HG02970 (cell line): ENCODE results near the gene ARID4B.
A peak's percentile ranks its signal among the peaks of the same experiment; 100 is the strongest.
"Not testable (repeated sequence)": the region's sequence is repeated elsewhere in the genome, so short reads cannot be mapped to it uniquely, and the experiment has no call there.

Source experiments
- ATAC-seq: cut with Tn5 transposase; IDR thresholded peaks from one replicate; pipeline ENCODE4 v1.9.1; 2021; ENCODE audit warnings: mild to moderate bottlenecking, moderate library complexity, moderate number of reproducible peaks; ENCODE audit not compliant: unreplicated experiment, low FRiP score

Gene ARID4B

DNA sequence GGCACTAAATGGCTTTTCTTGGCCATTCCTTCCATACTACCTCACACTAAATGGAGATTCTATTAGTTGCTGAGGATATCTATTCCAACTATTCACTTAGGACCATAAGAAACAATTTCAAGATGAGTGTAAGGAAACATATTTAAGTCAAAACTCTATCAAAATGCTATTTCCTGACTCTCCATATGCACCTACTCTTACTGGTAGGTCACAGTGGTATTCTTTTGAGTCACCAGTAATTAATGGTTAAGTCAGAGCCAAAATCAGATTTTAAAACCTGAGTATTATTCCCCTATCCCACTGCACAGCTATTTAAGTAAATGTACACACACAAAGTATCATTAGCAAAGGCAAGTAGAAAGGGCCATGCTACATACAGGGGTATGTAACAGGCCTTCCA, 50.3 kb downstream of the ARID4B start:
- ATAC-seq: no peak

DNA sequence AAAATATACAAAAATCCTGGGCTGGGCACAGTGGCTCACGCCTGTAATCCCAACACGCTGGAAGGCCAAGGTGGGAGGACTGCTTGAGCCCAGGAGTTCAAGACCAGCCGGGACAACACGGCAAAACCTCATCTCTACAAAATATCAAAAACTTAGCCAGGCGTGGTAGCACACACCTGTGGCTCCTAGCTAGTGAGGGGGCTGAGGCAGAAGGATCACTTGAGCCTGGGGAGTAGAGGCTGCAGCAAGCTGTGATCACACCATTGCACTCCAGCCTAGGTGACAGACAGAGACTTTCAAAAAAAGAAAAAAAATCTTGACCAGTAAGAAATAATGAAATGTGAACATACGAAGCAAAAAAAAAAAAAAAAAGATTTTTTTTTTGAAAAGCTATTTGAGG, 52.1 kb downstream of the ARID4B start:
- ATAC-seq: no peak

DNA sequence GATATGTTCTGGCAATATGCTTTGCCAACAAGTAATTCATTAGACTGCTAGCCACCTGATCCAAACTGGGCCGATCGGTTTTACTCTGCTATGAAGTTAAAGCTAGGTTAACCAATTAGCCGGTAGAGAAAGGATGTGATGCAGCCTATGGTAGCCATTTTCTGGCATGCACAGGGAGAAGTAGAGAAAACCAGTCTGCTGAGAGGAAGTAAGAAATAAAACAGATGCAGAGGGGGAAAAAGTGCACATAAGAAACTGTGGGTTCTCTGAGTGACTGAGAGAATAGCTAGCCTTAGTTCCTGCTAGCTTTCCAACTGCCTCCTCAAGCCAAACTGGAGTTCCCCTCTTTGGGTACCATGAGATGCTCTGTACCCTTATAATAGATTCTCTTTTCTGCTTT, 52.8 kb downstream of the ARID4B start:
- ATAC-seq: peak; percentile 54

DNA sequence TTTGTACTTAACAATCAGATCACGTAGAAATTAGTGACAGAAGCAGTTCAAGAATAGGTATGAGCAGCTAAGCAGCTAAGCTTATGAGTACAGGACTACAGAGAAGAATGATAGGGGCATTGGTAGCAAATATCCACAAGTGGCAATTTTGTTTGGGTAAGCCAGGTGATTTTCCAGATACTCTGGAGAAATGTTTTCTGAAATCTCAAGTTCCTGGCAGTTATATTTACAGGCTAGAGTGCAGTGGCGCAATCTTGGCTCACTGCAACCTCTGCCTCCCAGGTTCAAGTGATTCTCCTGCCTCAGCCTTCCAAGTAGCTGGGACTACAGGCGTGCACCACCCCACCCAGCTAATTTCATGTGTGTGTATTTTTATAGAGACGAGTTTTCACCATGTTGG, 55.1 kb downstream of the ARID4B start:
- no peak for ATAC-seq

DNA sequence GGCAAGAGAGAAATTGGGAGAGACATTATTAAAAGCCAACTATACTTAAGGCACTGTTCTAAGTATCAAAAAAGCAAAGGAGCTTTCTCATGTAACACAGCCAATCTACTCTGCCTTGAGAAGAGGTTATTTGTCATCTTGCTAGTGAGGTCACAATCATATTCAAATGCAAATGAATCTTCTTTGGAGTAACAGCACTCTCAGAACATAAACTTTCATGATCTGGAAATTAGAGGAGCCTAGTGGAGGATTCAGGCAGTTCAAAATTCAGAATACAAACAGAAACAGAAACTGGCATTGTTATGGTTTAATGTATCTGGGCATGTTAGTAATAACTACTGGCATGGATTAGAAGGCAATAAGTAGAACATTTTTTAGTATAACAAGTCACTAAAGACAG, 57.4 kb downstream of the ARID4B start:
- no peak for ATAC-seq

DNA sequence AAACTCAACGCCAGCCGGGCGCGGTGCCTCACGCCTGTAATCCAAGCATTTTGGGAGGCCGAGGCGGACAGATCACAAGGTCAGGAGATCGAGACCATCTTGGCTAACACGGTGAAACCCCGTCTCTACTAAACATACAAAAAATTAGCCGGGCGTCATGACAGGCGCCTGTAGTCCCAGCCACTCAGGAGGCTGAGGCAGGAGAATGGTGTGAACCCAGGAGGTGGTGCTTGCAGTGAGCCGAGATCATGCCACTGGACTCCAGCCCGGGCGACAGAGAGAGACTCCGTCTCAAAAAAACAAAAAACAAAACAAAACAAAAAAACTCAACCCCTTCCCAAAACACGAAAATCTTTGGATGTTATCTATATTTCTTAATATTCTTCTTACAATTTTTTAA, 58.0 kb downstream of the ARID4B start:
- not testable (repeated sequence) for ATAC-seq

DNA sequence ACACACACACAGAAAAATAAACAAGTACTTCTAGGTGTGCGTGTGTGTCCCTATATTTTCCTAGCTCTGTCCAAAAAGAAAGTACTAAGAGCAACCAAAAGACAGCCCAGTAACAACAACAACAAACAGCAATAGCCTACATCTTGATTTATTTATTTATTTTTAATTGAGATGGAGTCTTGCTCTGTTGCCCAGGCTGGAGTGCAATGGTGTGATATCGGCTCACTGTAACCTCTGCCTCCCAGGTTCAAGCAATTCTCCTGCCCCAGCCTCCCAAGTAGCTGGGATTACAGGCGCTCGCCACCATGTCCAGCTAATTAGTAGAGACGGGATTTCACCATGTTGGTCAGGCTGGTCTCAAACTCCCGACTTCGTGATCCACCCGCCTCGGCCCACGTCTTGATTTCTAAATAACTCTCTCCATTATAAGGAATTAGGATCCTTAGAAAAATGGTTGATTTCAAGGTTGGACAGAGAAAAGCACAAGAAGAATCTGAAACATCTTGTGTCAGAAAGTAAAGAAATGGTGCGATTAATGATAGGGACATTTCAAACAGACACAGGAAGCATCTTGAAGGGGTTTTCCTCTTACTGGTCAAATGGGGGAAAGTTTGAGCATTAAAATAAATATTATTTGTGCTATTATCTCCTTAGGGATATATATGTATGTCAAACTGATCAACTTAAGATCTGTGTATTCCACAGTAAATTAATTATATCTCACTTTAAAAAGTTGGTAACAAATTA, 59.4 kb downstream of the ARID4B start:
- ATAC-seq: no peak

DNA sequence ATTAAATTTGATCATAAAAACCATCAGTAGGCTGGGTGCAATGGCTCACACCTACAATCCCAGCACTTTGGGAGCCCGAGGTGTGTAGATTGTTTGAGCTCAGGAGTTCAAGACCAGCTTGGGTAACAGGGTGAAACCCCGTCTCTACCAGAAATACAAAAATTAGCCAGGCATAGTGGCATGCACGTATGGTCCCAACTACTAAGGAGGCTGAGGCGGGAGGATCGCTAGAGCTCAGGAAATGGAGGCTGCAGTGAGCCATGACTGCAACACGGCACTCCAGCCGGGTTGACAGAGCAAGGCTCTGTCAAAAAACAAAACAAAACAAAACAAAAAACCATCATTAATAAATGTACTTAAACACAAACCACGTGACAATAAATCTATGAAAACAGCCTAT, 61.0 kb downstream of the ARID4B start:
- ATAC-seq: no peak

DNA sequence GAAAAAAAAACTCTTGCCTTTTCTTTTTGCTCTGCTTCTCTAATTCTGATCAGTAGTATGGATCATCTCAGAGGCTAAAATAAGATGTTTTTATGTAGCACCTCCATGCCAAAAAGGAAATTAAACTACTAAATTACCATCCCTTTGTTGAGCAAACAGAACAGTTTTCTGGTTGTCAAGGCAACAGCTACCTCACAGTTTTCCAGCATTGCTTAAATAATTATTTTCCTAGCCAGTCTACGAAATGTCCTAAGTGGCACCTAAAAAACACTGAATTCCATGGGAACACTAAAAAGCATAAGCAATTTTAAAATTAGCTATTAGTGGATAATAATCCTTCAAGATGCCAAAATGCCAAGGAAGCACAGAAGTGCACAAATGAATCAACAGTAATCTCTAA, 61.7 kb downstream of the ARID4B start:
- ATAC-seq: no peak

DNA sequence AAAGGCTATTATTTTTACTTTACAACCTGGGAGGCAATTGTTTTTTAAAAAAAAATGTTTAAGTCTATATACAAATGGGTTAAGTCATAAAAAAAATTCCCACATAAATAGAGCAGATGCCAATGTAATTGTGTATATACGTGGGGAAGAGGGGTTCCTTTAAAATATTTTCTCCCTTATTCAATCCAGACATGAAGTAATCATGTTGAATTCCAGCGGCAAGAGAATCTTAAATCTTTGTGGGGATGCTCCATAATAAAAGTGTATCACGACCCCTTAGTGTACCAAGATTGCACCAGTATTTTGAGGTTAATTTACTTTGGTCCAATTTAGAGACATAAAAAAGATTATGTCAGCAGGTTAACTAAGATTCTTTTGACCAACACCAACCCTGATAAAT, 62.1 kb downstream of the ARID4B start:
- no peak for ATAC-seq

DNA sequence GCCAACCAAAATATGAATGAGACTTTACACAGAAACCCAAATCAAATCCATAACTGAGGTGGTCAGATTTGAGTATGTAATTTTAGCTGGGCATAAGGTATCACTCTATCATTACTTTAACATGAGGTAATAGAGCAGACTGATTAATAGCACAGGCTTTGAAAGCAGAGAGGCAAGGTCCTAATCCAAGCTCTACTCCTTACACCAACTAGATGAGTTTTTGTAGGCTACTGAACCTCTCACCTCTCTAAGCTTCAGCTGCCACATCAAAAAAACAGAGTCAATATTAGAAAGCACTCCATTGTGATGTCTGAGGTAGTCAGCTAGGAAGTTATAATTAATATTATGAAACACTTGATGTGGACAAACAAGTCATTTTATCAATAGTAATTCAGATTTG, 63.7 kb downstream of the ARID4B start:
- ATAC-seq: no peak

DNA sequence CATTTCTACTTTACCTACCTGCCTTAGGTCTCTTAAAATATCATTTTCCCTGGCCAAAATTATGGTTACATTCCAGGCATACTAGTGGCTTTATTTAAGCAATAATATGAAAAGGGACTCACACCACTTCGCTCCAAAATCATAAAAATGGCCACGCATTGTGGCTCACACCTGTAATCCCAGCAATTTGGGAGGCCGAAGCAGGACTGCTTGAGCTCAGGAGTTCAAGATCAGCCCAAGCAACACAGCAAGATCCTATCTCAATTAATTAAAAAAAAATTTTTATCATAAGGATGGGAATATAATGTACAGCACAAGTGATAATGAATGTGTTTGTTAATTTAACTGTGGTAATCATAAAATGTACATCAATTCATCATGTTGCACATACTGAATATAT, 65.4 kb downstream of the ARID4B start:
- ATAC-seq: no peak

DNA sequence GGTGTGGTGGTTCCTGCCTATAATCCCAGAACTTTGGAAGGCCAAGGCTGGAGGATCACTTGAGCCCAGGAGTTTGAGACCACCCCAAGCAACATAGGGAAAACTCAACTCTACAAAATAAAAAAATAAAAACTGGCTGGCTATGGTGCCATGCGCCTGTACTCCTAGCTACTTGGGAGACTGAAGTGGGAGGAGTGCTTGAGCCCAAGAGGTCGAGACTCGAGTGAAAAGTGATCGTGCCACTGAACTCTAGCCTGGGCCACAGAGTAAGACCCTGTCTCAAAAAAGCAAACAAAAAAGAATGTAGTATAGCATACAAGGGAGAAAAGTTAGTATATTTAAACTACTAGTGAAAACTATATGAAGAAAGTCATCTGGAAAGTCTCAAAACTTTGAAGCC, 66.7 kb downstream of the ARID4B start:
- ATAC-seq: no peak

DNA sequence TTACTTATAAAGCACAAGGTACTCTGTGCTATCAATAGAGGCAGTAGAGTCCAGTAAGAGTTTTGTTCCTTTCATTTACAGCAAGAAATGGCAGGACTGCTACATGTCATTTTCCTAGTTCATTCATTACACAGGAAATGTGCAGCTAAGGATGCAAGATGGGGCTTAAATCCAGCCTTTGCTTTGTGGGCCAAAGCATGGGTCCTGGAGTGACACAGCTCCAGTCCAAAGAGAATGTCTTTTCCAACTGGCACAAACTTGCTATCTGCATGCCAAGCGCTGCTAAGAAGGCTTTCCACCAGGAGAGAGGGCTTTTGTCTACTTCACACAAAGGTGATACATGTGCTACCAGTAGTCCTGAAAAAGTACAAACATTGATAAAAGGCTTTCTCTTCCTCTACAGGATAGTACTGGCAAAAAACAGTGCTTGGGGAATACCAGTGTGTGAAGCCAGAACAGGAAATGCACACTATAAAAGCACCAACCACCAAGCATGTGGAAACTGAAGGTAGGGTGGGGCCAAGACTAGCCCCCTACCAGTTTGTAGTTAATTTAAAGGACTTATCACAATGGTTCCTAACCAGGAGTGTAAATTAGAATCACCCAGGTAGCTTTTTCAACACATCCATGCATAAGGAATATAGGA, 68.7 kb downstream of the ARID4B start:
- no peak for ATAC-seq

DNA sequence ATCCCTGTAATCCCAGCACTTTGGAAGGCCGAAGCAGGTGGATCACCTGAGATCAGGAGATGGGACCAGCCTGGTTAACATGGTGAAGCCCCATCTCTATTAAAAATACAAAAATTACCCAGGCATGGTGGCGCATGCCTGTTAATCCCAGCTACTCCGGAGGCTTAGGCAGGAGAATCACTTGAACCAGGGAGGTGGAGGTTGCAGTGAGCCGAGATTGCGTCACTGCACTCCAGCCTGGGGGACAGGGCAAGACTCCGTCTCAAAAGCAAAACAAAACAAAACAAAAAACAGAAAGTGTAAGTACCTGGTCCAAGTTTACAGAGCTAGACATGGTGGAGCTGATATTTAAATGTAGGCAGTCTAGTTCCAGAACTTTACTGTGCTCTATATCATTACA, 69.9 kb downstream of the ARID4B start:
- ATAC-seq: not testable (repeated sequence)

DNA sequence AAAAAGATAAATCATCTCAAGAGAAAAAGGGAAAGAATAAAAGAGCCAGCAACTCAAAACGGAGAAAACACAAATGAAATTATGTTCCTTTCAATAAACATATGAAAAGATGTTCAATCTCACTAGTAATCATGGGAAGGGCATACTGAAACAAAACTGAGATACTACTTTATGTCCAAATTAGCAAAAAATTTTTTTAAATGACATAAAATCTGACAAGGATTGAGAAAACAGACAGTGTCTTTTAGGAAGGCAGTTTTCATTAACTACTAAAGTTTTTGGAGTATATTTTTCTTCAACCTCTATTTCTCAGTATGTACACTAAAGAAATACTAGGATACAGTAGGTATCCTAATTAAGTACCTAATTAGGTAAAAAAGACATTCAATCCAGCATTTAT, 73.3 kb downstream of the ARID4B start:
- no peak for ATAC-seq

DNA sequence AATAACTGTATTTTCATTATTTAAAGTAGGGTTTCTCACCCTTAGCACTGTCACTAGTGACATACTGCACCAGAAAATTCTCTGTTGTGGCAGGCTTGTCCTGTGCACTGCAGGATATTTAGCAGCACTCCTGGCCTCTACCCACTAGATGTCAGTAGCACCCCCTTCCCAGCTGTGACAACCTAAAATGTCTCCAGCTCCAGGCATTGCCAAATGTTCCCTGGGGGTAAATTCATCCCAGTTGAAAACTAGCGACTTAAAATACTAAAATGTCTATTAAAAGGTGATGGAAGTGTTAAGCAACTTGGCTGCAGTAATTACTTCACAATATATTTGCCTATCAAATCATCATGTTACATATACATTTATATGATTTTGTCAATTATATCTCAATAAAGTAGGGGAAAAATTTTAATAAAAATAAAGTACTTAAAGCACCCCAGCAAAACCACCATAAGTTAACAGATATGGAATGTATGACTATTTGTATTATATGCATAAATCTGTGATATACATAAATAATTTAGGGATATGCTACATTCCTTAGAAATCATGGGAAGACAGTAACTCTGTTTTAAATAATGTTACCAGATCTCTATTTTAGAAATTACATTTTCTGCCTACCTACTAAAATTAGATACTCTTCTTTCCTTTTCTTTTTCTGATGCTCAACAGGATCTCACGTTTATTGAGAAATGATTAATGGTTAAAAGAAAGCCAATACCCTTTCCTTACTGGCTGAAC, 74.6 kb downstream of the ARID4B start:
- ATAC-seq: no peak

DNA sequence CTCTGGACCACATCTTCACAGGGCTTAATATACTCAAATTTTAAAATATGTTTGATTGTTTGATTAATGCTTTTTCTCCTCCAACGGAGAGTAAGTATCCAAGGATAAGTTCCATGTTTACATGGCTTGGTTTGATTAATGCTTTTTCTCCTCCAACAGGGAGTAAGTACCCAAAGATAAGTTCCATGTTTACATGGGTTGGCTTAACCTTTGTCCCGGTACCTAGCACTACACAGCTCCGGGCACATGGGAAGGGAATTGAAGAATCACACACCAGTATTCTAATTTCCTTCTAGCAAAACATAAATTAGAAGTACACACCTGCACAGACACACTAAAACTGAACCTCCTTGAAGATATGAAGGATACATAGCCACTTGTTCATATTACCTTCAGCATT, 77.5 kb downstream of the ARID4B start:
- ATAC-seq: no peak

DNA sequence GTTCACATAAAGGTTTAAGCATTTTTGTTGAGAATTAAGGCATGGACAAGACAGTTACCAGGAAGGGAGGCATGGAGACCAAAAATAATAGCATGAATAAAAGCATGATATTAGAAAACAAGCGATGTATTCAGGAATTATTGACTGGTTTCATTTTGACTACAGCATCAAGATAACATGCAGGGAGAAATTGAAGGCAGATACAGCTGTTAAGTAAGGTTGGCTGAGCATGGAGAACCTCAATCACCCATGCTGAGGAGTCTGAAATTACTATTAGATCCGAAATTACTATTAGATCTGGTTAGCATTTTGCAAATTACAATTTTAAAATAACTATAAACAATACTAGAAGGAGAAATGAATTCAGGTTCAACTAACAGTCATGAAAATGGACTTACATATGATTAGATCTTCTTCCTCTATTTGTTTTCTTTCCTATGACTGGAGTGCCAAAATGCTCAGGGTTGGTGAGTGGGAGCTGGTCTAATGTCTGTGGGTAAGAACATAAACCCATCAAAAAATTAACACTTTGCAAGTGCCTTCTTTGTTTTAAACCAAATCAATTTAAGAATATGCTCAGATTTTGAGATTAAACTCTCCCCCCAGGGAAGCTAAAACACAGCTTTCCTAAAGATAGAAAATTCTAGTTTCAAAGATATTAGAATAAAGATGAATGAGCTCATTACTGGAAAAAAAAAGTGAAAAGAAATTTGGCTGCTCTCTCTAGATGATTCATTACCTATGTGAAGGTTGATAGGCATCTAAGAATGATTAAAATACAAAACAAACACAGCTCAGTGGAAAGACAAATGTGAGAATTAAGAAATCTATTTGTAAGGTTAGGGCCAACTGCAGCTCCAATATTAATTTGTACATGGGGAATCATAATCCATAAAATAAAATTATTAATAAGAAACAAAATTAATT, 81.7 kb downstream of the ARID4B start:
- ATAC-seq: no peak

DNA sequence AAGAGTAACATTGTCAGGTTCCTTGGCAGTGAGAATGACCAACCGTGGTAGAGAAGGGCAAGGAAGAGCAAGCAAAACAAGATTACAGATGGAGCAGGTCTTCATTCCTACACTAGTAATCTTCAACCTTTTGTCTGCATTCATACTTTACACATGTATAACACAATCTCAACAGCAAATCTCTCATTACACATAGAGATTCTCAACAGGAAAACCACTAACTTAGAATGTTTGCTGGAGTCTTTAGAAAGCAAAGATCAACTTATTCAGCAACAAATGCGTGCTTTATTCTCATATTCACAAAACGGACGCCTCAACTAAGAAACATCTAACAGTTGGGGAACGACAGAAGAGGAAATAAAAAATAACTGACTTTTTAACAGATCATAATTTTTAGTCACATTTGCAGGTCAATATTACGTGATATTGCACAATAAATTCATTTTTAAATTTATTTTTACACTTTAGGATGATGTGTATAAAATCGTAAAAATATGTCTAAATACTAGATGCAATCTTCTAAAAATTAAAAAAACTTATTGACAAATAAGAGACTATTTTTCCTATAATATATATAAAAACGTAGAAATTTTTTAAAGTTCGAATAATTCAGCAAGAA, 82.9 kb downstream of the ARID4B start:
- no peak for ATAC-seq
